GM12874 (cell line): Measurements from ENCODE around the gene GPA33.

Source experiments
- TF ChIP-seq, protein P1 (sequence below): IDR thresholded peaks from 2 replicates; pipeline ENCODE4 v1.5.1; 2011; ENCODE audit warnings: low read depth, mild to moderate bottlenecking, control low read depth, low read length, moderate library complexity; ENCODE audit not compliant: insufficient read depth

Gene GPA33

DNA sequence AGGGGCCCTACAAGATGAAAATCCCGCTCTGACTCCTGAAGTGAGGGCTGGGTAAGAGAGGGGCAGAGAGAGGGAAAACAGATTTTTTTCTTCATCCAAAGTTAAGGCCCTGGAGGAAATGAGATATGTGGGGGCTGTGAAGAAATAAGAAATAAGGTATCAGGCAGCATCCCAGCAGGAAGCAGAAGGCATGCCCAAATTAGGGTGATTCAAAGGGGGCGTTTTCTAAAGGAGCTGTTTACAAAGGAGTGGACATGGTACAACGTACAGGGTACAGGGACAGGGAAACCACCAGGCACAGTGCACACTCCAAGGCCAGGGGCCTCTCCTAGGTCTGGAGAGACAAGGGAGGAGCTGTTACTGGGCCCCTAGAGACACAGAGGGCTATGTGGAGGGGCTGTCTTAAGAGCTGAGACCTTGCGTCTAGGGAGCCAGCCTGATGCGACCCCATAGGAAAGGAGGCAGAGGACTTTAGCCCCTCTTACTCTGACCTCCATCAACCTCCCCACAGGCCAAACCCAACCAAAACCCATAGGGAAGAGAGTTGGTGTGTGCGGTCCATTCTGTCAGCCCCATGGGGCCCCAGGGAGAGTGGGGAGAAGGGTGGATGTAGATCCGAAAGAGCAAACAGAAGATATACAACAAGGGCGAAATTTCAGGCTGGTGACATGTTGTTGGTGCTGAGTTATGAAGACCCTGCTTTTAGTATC lies 42.3 kb upstream of the GPA33 start:
- TF ChIP-seq, protein P1, sequence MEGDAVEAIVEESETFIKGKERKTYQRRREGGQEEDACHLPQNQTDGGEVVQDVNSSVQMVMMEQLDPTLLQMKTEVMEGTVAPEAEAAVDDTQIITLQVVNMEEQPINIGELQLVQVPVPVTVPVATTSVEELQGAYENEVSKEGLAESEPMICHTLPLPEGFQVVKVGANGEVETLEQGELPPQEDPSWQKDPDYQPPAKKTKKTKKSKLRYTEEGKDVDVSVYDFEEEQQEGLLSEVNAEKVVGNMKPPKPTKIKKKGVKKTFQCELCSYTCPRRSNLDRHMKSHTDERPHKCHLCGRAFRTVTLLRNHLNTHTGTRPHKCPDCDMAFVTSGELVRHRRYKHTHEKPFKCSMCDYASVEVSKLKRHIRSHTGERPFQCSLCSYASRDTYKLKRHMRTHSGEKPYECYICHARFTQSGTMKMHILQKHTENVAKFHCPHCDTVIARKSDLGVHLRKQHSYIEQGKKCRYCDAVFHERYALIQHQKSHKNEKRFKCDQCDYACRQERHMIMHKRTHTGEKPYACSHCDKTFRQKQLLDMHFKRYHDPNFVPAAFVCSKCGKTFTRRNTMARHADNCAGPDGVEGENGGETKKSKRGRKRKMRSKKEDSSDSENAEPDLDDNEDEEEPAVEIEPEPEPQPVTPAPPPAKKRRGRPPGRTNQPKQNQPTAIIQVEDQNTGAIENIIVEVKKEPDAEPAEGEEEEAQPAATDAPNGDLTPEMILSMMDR, result no peak

DNA sequence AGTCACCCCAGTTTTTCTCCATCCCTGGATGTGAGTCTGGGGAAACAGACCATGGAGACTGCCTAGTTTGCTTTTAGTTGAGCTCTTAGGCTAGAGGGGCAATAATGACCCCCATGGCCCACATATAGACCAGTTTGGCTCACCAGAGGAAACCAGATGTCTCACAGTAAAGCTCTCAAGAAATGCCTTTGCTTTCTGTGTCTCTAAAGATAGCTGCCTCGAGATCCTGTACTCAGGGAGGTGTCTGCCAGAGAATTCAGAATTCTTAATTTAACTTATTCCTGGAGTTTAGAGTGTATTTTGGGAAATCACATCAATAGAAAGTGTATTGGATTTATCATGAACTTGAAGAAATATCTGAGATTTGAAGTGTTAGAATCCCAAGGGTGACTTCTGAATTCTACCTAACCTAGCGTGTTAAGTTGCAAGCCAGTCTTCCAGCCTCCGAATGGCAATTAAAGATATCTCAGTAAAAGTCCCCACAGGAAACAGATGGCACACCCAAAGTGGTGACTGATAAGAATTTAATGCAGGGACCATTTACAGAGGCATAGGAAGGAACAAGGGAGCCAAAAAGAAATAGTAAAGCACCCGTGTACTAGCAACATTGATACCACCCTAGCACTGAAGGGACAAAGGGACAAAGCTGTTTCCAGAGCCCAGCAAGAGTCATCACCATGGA lies 40.8 kb upstream of the GPA33 start:
- TF ChIP-seq, protein P1, result no peak

DNA sequence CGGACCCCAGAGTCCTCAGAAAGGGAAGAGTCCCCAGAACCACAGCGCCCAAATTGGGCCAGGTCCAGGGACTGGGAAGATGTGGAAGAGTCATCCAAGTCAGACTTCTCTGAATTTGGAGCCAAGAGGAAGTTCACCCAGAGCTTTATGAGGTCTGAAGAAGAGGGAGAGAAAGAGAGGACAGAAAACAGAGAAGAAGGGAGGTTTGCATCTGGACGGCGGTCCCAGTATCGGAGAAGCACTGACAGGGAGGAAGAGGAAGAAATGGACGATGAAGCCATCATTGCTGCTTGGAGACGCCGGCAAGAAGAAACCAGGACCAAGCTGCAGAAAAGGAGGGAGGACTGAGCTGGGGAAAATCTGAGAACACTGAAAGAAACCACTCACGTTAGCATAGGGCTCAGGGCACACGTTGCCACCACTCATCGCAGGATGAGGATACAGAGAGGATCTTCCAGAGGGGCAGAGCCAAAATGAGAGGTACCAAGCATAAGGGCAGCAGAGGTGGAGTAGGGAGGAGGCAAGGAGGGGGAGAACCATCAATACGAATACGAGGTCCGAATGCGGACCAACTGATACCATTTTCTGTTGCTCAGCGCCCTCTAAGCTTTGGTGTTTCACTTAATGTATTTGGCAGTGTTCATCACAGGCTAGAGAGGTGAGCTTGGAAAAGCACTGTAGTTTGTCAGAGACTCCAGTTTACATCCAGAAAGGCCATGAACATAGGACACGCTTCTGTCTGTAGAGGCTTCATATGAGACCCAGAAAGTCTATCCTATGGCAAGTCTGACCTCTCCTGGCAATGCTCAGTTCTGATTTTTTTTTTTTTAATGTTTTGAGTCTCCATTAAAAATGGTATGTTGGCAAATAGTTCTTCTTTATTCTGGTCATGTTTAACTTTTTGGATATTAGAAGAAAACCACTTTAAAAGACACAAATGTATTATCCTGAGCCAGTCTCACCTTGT lies 38.4 kb upstream of the GPA33 start:
- TF ChIP-seq, protein P1, result no peak

DNA sequence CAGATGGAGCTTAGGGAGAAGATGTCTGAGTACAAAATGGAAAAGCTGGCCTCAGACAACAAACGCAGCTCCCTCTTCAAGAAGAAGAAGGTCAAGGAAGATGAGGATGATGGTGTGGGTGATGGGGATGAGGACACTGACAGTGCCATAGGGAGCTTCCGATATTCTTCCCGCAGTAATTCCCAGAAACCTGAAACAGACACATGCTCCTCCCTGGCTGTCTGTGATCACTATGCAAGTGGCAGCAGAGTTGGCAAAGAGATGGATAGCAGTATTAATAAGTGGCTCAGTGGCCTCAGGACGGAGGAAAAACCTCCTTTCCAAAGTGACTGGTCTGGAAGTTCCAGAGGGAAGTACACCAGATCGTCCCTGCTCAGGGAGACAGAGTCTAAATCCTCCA lies 37.5 kb upstream of the GPA33 start:
- TF ChIP-seq, protein P1, result no peak

DNA sequence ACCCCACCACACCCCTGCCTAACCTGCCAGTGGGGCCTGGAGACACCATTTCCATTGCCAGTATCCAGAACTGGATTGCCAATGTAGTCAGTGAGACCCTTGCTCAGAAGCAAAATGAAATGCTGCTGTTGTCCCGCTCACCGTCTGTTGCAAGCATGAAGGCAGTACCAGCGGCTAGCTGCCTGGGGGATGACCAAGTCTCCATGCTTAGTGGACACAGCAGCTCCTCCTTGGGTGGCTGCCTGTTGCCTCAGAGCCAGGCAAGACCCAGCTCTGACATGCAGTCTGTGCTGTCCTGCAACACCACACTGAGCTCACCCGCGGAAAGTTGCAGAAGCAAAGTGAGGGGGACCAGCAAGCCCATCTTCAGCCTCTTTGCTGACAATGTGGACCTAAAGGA lies 37.1 kb upstream of the GPA33 start:
- TF ChIP-seq, protein P1, result no peak

DNA sequence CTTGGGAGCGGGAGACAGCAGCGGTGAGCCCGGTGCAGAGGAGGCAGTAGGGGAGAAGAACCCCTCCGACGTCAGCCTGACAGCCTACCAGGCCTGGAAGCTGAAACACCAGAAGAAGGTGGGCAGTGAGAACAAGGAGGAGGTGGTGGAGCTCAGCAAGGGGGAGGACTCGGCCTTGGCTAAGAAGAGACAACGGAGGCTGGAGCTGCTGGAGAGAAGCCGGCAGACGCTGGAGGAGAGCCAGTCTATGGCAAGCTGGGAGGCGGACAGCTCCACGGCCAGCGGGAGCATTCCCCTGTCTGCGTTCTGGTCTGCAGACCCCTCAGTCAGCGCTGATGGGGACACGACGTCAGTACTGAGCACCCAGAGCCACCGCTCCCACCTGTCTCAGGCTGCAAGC lies 36.6 kb upstream of the GPA33 start:
- TF ChIP-seq, protein P1, result no peak

DNA sequence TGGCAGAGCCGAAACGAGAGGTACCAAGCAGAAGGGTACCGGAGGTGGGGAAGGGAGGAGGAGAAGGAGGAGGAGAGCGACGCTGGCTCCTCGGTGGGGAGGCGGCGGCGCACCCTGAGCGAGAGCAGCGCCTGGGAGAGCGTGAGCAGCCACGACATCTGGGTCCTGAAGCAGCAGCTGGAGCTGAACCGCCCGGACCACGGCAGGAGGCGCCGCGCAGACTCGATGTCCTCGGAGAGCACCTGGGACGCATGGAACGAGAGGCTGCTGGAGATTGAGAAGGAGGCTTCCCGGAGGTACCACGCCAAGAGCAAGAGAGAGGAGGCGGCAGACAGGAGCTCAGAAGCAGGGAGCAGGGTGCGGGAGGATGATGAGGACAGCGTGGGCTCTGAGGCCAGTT lies 36.1 kb upstream of the GPA33 start:
- TF ChIP-seq, protein P1, result no peak
